BJ (cell line): ENCODE measurements around the gene SETD1B. TPM values are rescaled to one million over a fixed set of nuclear protein-coding genes. Genes with fewer than 3 reads are reported as not detected.
"Not testable (repeated sequence)": the region's sequence is repeated elsewhere in the genome, so short reads cannot be mapped to it uniquely, and the experiment has no call there.

Source experiments
- CTCF ChIA-PET: fragments of 350-600 bp; formaldehyde crosslinking; extraction: SDS; loops from one replicate; lab custom pipeline; 2021; ENCODE audit warnings: antibody characterized with exemption, inconsistent platforms; lab: Yijun Ruan, JAX
- POLR2A ChIA-PET: fragments of 300-600 bp; sonication (Branson Sonifier 250); formaldehyde crosslinking; extraction: SDS; loops from one replicate; lab custom pipeline; 2021; ENCODE audit warnings: antibody characterized with exemption; lab: Charles Lee
- DNase-seq: peaks from one replicate; pipeline ENCODE4 v3.0.0-alpha.2; 2011; ENCODE audit warnings: low read depth
- H3K27me3 ChIP-seq: 2 replicates; pipeline ENCODE4 v1.6.0; 2011; ENCODE audit warnings: low read length; ENCODE audit not compliant: control insufficient read depth, insufficient read depth
- H3K36me3 ChIP-seq: 2 replicates; pipeline ENCODE4 v1.5.1; 2011; ENCODE audit warnings: low read length; ENCODE audit not compliant: control insufficient read depth, insufficient read depth
- H3K4me3 ChIP-seq: 2 replicates; pipeline ENCODE4 v1.5.1; 2011; ENCODE audit warnings: low read depth, mild to moderate bottlenecking, control low read depth, low read length
- CTCF ChIP-seq: IDR thresholded peaks from 2 replicates; pipeline ENCODE4 v1.5.1; 2011; ENCODE audit warnings: low read depth, mild to moderate bottlenecking, control low read depth, inconsistent platforms, low read length, moderate library complexity; ENCODE audit not compliant: insufficient read depth
- polyA plus RNA-seq: library from polyadenylated mRNA; depleted of rRNA; stranded (reverse); fragments of >200 nt; gene quantifications from 2 replicates; pipeline ENCODE4 v1.2.3, GENCODE V29; 2011

The SETD1B gene
- polyA plus RNA-seq, 1 experiment, result 0.85 TPM

- TF ChIP-seq CTCF, result no peak
- Histone ChIP-seq H3K36me3 (no peaks in the 10 kb centered on the region), H3K27me3 (peaks cover 7% of the 10 kb centered on the region), H3K4me3 (no peak overlapping the region)
- DNase-seq, result no peak
- CTCF ChIA-PET, result interaction anchor here (0.8 kb wide), 1 partner anchor 25 kb away, joined by 3 read pairs; no protein-coding TSS in a partner anchor
- POLR2A ChIA-PET, result no interaction called here
Measured at GRCh38 chr12:121858318-121858661, 54.5 kb downstream of the SETD1B start.

GRCh38 chr12:121858662-121859572 is 55.1 kb downstream of the SETD1B start, which contains the start of gene HPD:
Gene HPD (minus strand): TSS chr12:121858859. CDS start chr12:121858823, 36 bp downstream.
- no peak within 1 kb of the TSS for H3K4me3 ChIP-seq
- ChIA-PET CTCF (interaction anchor here (0.8 to 1.3 kb wide), 3 partner anchors 16 to 64 kb away, joined by 3 to 5 read pairs (median 3); no protein-coding TSS in a partner anchor), POLR2A (interaction anchor here (0.5 kb wide), 1 partner anchor 220 kb away, joined by 3 read pairs; the partner anchor contains the start of gene MLXIP)
- peaks cover 7% of the 10 kb centered on the region for H3K27me3 ChIP-seq
- DNase-seq, result no peak
- H3K36me3 ChIP-seq, result no peaks in the 10 kb centered on the region
- TF ChIP-seq CTCF, result no peak

- no peak for DNase-seq
- Histone ChIP-seq H3K27me3 (peaks cover 4% of the 10 kb centered on the region), H3K4me3 (no peak overlapping the region), H3K36me3 (no peaks in the 10 kb centered on the region)
- ChIA-PET POLR2A (no interaction called here), CTCF (no interaction called here)
- TF ChIP-seq CTCF, result no peak
Measured at GRCh38 chr12:121860257-121860656, 56.4 kb downstream of the SETD1B start.

- H3K36me3 ChIP-seq, H3K27me3 ChIP-seq, POLR2A ChIA-PET, H3K4me3 ChIP-seq, DNase-seq: not testable (repeated sequence)
- CTCF ChIA-PET, result interaction anchor here (1.1 to 3.7 kb wide), 2 partner anchors 19 to 66 kb away, joined by 3 to 15 read pairs; partner anchors contain the start of gene RHOF
Measured at GRCh38 chr12:121860699-121861098, 56.9 kb downstream of the SETD1B start.

GRCh38 chr12:121861636-121862254 is 57.9 kb downstream of the SETD1B start:
- H3K4me3 ChIP-seq, result no peak overlapping the region
- no peaks in the 10 kb centered on the region for H3K27me3 ChIP-seq
- no peak for TF ChIP-seq CTCF
- no peak for DNase-seq
- CTCF ChIA-PET, result interaction anchor here (0.6 to 3.7 kb wide), 4 partner anchors 18 to 1183 kb away, joined by 3 to 15 read pairs (median 3); partner anchors contain the start of gene RHOF
- POLR2A ChIA-PET, result interaction anchor here (0.7 kb wide), 2 partner anchors 80 to 320 kb away, joined by 4 read pairs; no protein-coding TSS in a partner anchor
- H3K36me3 ChIP-seq, result no peaks in the 10 kb centered on the region
